IPS DF 6.9 (cell line): ENCODE results near the gene NOM1.

Experiments used
- DNase-seq: peaks from one replicate; pipeline ENCODE4 v3.0.0-alpha.2; 2013; ENCODE audit warnings: low read depth, low spot score
- H3K27ac ChIP-seq: one replicate; pipeline ENCODE4 v1.5.1; 2013; ENCODE audit warnings: low read length, control low read depth
- H3K27me3 ChIP-seq: 2 replicates; pipeline ENCODE4 v1.6.1; 2013; ENCODE audit warnings: mild to moderate bottlenecking, low read length; ENCODE audit not compliant: control insufficient read depth, insufficient read depth
- H3K36me3 ChIP-seq: 2 replicates; pipeline ENCODE4 v1.6.1; 2013; ENCODE audit warnings: low read length; ENCODE audit not compliant: control insufficient read depth, insufficient read depth
- H3K4me1 ChIP-seq: 2 replicates; pipeline ENCODE4 v1.6.1; 2013; ENCODE audit warnings: low read length; ENCODE audit not compliant: control insufficient read depth, insufficient read depth
- H3K4me3 ChIP-seq: 2 replicates; pipeline ENCODE4 v1.5.1; 2013; ENCODE audit warnings: mild to moderate bottlenecking, low read length
- H3K9me3 ChIP-seq: 2 replicates; pipeline ENCODE4 v1.6.1; 2013; ENCODE audit warnings: low read length, inconsistent platforms; ENCODE audit not compliant: control insufficient read depth, insufficient read depth
- WGBS: extraction: QIAGEN DNeasy Blood & Tissue Kit; methylation state at CpG from one replicate; pipeline ENCODE4 v1.1.7; 2013; ENCODE audit warnings: mixed read lengths, missing lambda C conversion rate; ENCODE audit not compliant: insufficient read length, insufficient coverage; 5-methylcytosine and 5-hydroxymethylcytosine counted together

The NOM1 gene

DNA sequence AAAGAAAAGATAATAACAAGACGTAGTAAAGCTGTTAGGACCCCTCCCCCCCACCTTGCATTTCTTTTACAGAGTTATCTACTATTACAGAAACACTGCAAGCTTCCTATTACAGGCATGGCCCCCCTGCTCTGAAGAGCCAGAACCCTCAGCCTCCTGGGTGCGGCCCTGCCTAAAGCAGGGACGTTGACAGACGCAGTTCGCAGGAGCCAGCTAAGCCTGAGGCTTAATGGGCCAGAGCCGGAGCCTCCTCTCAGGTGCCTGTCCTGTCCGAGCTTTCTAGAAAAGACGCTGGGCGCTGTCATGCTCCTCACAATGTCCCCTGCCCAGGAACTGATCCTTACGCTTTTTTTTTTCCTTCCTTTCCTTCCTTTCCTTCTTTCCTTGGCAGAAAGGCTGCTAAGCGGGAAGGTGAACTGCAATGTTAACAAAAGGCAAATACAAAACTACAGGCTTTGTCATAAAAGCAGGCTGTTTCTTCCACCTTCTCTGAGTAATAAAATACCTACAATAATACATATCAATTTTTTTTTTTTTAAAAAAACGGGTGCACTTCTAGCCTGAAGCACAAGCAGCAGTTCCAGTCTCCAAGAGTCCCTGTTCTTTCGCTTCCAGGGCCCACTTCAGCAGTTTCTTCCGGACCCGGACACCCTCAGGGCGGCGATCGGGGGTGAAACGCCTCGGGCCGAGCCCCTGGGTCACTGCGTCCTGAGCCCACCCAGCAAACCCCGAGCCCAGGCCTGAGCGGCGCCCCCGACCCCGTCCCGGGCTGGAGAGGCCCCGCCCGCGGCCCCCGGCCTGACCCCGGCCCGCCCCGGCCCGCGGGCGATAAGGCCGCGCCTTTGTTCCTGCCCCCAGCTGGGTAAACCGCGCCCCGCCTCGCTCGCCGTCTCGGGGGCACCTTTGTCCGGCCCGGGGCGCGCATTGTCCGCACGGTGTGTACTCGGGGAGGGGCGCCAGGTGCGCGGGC is 49.8 kb downstream of the NOM1 start:
- peaks cover 67% of the 10 kb centered on the region for H3K27me3 ChIP-seq
- no peaks in the 10 kb centered on the region for H3K9me3 ChIP-seq
- no peak overlapping the region for H3K27ac ChIP-seq
- no CpG with 5 or more reads among the region's 57 CpGs for WGBS
- no peak for DNase-seq
- H3K4me1 ChIP-seq: peaks cover 2% of the 10 kb centered on the region
- peak overlapping the region; percentile 26; the same call in 1 of the 2 replicates for H3K4me3 ChIP-seq
- H3K36me3 ChIP-seq: no peaks in the 10 kb centered on the region

DNA sequence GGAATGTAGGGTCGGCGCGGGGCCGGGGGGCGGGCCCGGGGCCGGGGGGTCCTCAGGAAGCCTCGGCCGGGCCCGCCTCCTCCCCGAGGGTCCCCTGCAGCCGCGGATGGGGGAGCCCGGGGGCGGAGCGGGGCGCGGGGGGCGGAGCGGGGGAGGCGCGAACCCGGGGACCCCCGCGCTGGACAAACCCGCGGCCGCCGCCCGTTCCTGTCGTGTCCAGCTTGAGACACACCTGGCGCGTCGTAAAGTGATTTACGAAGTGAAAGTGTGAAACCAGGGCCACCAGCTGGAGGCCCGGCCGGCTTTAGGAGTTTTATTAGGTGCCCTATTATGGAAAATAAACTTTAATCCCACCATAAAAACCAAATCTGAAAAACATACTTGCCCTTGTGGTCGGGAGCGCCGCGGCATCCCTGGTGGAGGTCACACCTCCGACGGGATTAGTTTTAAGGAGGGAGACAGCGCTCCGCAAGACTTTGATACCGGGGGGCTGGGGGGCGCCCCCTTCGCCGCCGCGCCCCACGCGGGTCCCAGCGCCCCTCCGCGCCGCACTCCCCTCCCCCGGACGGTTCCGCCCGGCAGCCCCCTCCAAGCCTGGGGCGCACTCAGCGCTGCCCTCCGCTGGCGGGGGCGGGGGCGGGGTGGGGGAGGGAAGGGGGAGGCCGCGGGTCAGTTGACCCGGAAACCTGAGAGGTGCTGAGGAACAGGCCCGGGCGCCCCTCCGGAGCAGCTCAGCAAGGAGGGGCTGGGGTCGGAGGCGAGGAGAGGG is 50.6 kb downstream of the NOM1 start:
- Histone ChIP-seq H3K4me3 (peak overlapping the region; percentile 26; the same call in 1 of the 2 replicates), H3K9me3 (no peaks in the 10 kb centered on the region), H3K4me1 (peaks cover 4% of the 10 kb centered on the region), H3K36me3 (no peaks in the 10 kb centered on the region), H3K27ac (no peak overlapping the region), H3K27me3 (peaks cover 75% of the 10 kb centered on the region)
- WGBS: no CpG with 5 or more reads among the region's 75 CpGs
- DNase-seq: no peak

DNA sequence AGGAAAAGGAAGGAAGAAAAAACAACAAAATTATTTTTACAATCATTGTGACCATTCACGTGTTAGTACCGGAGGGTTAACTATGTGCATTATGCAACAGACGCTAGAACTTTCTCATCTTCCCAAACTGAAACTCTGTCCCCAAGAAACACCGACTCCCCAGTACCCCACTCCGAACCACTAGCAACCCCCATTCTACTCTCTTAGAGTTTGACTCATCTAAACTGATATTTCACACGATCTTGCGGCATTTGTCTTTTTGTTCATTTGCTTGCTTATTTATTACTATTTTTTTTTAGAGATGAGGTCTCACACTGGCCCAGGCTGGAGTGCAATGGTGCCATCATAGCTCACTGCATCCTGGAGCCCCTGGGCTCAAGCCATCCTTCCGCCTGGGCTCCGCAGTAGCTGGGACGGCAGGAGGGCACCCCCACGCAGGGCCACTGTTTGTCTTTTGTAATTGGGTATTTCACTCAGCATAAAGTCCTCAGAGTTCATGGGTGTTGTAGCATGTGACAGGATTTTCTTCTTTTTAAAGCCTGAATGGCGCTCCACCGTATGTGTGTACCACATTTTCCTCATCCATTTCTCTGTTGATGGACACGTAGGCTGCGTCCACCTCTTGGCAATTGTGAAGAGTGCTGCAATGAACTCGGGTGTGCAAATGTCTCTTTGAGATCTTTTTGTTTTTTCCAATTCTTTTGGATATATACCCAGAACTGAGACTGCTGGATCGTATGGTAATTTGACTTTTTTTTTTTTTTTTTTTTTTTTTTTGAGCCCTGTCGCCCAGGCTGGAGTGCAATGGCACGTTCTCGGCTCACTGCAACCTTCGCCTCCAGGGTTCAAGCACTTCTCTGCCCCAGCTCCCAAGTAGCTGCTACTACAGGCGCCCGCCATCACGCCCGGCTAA is 51.5 kb downstream of the NOM1 start:
- peaks cover 6% of the 10 kb centered on the region for H3K4me1 ChIP-seq
- H3K9me3 ChIP-seq: no peaks in the 10 kb centered on the region
- WGBS: no CpG with 5 or more reads among the region's 25 CpGs
- no peak overlapping the region for H3K27ac ChIP-seq
- peaks cover 83% of the 10 kb centered on the region for H3K27me3 ChIP-seq
- H3K36me3 ChIP-seq: no peaks in the 10 kb centered on the region
- DNase-seq: no peak
- no peak overlapping the region for H3K4me3 ChIP-seq

DNA sequence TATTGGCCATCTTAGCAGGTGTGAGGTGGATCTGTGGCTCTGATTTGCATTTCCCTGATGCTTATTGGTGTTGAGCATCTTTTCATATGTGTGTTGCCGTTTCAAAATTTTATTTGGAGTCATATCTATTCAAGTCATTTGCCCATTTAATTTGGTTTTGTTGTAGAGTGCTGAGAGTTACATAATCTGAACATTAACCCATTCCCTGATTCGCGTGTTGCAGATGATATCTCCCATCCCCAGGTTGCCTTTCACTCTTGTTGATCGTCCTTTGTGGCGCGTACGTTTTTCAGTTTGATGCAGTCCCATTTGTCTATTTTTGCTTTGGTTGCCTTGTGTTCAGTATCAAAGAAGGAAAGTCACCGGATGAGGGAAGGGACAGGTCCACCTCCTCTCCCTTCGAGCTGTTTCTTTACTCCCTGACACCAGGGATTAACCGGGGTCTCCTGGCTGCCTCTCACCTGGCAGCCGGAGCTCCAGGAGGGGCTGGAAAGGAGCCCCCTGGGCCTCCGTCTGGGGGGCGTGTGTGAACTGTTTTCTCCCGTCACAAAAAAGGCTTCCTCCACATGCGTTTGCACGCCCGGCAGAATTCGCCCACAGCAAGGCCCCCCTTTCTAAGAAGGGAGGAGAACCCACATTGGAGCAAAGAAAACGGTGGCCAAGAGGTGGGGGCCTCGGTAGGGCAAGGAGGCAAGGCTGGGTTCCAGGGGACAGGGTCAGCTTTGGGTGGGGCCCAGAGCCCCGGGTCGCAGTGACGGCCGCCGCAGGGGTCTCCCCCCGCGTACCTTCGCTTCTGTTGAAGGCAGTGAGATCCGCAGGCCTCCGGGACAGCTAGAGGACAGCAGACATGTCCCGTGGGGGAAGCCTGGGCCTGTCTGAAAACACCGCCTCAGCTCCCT is 52.7 kb downstream of the NOM1 start:
- WGBS: no CpG with 5 or more reads among the region's 32 CpGs
- Histone ChIP-seq H3K27me3 (peaks cover 89% of the 10 kb centered on the region), H3K4me1 (peaks cover 6% of the 10 kb centered on the region), H3K4me3 (no peak overlapping the region), H3K36me3 (no peaks in the 10 kb centered on the region), H3K9me3 (no peaks in the 10 kb centered on the region), H3K27ac (no peak overlapping the region)
- no peak for DNase-seq

DNA sequence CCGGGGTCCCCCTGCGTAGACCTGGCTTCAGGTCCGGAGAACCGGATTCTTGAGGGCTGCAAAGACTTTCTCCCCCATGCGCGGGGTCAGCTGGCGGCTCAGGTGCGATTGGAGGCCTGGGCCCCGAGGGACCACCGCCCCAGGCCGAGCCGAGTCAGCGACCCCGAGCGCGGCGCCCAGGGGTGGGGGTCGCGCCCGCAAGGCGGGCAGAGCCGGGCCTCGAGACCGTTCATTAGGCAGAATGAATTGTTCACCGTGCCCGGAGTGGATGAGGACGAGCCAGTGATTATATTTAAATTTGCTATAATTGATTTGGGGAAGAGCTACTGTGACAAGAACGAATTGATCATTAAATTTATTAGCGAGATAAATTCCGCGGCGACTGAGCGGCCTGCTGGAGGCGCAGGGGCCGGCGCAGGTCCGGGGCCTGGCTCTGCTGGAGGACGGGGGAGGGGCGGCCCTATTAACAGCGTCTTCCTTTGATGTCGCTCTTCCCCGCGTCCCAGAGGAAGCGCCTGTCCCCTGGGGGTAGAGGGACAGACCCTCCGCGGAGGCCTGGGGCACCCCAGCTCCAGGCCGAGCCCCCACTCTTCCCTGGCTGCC is 53.4 kb downstream of the NOM1 start:
- no peak for DNase-seq
- no peaks in the 10 kb centered on the region for H3K36me3 ChIP-seq
- H3K4me1 ChIP-seq: peaks cover 6% of the 10 kb centered on the region
- no peak overlapping the region for H3K27ac ChIP-seq
- H3K4me3 ChIP-seq: no peak overlapping the region
- H3K27me3 ChIP-seq: peaks cover 89% of the 10 kb centered on the region
- no CpG with 5 or more reads among the region's 47 CpGs for WGBS
- H3K9me3 ChIP-seq: no peaks in the 10 kb centered on the region

DNA sequence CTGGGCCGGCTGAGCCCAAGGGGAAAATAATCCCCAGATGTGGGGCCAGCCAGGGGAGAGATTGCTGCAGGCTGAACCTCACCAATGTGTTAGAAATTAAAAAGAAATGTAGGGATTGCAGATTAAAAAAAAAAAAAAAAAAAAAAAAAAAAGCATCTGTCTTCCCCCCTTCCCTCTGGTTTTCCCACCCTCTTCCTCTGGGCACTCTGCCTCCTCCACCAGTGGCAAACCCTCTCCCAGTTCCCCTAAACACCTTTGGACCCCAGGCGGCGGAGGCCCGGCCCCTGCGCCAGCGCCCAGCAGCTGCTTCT is 53.9 kb downstream of the NOM1 start:
- no peak overlapping the region for H3K27ac ChIP-seq
- H3K27me3 ChIP-seq: peaks cover 90% of the 10 kb centered on the region
- no peaks in the 10 kb centered on the region for H3K36me3 ChIP-seq
- no peaks in the 10 kb centered on the region for H3K9me3 ChIP-seq
- no peak for DNase-seq
- WGBS: no CpG with 5 or more reads among the region's 6 CpGs
- H3K4me1 ChIP-seq: peaks cover 6% of the 10 kb centered on the region
- H3K4me3 ChIP-seq: no peak overlapping the region

DNA sequence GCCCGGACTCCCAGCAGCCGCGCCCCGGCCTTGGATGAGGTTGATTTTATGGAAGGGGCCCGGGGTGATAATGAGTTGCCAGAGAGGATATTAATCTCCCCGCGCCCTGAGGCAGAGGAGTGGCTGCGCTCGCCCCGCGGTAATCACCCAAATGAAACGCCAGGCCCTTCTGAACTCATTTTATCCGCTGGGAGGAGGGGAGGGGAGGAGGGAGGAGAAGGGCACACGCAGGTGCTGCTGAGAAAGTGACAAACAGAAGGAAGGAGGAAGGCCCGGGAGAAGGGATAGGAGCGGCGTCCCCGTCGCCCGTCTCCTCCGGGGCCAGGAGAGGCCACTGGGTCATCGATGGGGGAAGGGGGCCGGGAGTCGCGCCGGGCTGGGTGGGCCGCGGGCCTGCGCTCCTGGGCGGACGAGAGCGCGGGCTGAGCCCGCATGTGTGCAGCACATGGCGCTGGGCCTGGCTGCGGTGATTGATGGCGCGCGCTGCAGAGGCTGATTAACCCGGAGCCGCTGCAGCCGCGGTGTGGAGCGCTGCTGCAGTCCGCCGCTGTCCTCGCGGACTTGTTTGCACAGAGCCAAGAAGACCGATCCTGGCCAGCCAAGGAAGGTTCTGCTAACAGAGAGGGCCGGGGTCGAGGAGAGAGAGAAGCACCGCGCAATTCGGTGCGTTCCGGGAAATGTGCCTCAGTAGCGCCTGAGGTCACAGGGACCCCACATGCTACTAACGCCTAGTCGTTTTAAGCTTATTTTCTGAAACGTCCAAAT is 54.4 kb downstream of the NOM1 start:
- WGBS: no CpG with 5 or more reads among the region's 60 CpGs
- no peak for DNase-seq
- Histone ChIP-seq H3K4me1 (peaks cover 6% of the 10 kb centered on the region), H3K4me3 (peak overlapping the region; percentile 9; the same call in 1 of the 2 replicates), H3K27ac (no peak overlapping the region), H3K9me3 (no peaks in the 10 kb centered on the region), H3K36me3 (no peaks in the 10 kb centered on the region), H3K27me3 (peaks cover 91% of the 10 kb centered on the region)

DNA sequence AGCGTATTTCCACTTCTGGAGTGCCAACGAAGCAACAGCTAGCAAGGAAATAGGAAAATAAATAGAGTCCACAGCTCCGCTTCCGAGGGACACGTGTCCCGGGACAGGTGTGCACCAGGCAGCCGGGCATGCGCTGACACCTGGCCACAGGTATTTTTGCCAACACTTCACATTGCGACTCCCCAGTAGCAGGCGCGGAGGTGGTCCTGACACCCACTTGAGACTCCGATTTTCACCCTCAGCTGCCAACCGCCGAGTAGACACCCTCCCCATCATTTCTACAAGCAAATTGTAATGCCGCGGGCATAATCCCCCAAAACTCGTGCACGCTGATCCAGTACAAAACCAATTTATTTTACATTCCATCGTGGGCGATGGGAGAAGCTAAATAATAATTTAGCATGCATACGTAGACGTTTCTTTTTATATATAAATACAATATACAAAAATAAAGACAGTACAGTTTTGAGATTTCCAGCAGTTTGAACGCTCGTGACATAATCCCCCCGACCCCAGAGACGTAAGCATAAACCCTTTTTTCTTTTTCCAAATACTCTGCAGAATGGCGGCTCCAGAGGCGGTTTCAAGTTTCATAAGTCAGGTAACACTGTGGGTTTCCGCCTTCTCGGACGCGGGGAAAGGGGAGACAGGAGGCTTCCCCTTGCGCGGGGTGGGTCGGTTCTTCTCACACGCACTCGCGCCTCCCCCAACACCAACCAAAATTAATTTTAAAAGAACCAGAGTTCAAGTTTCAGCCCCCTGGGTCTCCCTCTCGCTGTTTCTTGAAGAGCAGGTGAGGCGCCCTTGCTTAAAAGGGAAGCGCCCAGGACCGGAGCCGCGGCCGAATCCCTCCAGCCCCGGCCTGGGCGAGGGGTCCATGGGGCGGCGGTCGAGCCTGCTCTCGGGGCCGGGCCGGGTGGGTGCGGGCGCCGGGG is 55.3 kb downstream of the NOM1 start:
- Histone ChIP-seq H3K36me3 (no peaks in the 10 kb centered on the region), H3K4me1 (peaks cover 6% of the 10 kb centered on the region), H3K27me3 (peaks cover 92% of the 10 kb centered on the region), H3K27ac (no peak overlapping the region), H3K9me3 (no peaks in the 10 kb centered on the region), H3K4me3 (no peak overlapping the region)
- no CpG with 5 or more reads among the region's 56 CpGs for WGBS
- no peak for DNase-seq
